ENCODE data around the gene TMEM72. TPM values are rescaled to one million over a fixed set of nuclear protein-coding genes. Genes with fewer than 3 reads are reported as not detected.

TMEM72 gene
- total RNA-seq, 2 donors from 2014 or later: not detected

DNA sequence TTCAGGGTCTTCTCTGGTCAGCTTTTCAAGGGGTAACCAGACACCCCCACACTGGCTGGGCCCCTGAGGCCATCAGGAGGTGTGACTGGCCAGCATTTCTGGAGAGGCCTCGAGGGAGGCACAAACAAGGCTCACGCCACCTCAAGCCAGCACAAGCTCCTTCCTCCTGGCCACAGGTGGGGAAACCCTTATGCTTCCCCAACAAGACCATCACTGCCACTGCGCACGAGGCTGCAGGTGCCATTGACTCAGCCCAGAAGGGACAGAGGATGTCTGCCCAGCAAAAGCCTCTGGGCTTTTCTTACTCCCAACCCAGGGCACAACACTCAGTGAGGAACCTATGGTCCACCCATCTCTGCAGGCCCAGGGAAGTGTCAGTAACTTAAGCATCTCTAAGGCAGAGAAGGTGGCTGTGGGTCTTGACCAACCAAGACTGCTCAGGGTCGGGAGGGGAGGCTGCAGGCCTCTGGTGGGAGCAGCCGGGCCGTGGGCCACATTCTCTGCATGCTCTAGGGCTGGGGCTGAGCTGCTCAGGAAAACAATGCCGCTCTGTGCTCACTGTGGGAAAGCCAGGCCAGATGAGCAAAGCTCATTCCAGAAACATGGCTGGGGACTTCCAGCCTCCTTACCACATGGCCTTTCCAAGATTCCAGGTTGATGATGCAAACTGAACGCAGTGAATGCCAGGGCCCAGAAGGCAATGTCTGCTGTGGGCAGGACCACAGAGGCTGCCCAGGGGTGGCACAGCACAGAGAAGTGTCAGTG lies 24.2 kb downstream of the TMEM72 start:
- no peak for DNase-seq
- no peaks in the 10 kb centered on the region for H3K9me3 ChIP-seq (ENCODE audit: control insufficient read depth, low read length, poor library complexity, severe bottlenecking)
- H3K4me3 Mint-ChIP-seq: no peak overlapping the region
- no peak for ATAC-seq
- no peaks in the 10 kb centered on the region for H3K36me3 Mint-ChIP-seq (ENCODE audit: low read depth)
- H3K27me3 Mint-ChIP-seq: peaks cover 8% of the 10 kb centered on the region
- peaks cover 7% of the 10 kb centered on the region for H3K4me1 Mint-ChIP-seq
- H3K27ac Mint-ChIP-seq: no peak overlapping the region

DNA sequence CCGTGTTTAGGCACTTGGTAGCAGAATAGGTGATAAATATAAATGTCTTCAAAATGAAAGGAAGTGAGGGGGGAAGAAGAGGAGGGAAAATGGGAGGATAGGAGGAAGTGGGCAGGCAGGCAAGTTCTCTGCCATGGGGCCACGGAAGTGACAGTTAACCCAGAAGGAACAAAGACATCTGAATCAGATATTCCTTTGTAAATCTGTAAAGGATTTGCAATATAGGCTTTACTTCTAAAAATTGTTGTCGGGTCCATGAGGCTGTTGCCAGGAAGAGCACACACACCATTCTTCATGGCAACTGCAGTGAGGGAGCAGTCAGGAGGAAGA lies 24.8 kb downstream of the TMEM72 start:
- DNase-seq: no peak
- no peak for ATAC-seq
- H3K9me3 ChIP-seq (ENCODE audit: control insufficient read depth, low read length, poor library complexity, severe bottlenecking): no peaks in the 10 kb centered on the region
- H3K27ac Mint-ChIP-seq: no peak overlapping the region
- H3K36me3 Mint-ChIP-seq (ENCODE audit: low read depth): no peaks in the 10 kb centered on the region
- peaks cover 7% of the 10 kb centered on the region for H3K4me1 Mint-ChIP-seq
- peaks cover 5% of the 10 kb centered on the region for H3K27me3 Mint-ChIP-seq
- H3K4me3 Mint-ChIP-seq: no peak overlapping the region

DNA sequence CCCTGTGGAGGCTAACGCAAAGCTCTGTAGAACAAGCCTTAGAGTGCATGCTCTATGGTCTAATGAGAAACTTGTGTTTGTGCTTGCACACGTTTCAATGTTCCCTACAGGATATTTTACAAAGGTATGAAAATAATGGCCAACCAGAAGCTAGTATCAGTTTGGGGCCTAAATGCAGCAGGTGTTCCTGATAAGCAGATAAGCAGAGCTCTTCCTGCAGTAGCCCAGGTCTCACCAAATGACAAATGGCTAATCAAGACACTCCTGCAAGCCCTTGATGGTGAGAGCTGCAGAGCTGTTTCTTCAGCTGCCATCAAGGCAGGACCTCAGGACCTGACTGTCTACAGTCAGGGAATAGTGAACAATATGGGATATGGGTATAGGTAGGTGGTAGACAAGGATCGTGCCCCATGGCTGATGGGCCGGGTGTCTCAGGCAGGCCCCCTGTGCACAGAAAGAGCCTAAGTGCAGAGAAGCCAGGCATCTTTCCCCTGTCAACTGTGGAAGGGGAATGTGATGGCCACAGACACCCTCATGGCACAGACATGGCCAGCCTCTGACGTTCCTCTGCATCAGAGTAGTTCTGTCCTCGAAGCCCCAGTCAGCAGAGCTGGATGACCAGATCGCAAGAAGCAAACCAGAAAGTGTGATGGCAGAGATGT lies 25.3 kb downstream of the TMEM72 start:
- DNase-seq: no peak
- no peak overlapping the region for H3K27ac Mint-ChIP-seq
- no peaks in the 10 kb centered on the region for H3K36me3 Mint-ChIP-seq (ENCODE audit: low read depth)

DNA sequence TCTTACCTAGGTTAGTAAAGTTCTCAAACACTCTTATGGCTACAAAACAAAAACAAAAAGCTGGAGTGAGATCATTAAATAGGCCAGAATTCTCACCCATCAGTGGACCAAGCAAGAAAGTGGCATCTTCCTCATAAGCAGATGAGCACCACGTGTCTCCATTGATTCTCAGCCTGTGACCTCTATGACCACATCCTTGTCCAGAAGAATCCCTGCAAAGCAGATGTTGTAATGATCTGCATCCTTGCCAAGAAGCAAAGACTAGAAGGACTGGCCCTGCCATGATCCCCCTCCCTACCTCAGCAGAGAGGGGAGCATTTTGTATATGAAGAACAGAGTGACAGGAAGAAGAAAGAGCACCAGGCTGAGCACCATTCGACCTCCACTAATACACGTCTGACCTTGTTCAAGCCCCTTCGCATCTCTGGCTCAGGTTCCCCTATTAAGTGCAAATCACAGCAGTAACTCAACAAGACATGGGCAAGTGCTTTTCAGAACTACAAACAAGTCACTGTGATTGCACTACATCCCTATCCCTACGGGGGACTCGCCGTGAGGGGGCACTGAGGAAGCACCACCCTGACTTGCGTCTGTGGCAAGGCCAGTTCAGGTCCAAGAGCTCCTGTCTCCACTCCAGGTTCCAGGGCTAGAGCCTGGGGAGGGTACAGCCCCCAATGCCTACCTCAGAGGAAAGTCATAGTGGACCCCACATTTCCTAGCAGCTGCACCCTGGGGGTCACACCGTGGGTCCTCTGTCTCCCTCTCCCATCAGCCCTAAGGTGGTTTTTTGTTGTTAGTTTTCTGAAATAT lies 26.3 kb downstream of the TMEM72 start:
- Mint-ChIP-seq H3K27me3 (no peaks in the 10 kb centered on the region), H3K36me3 (ENCODE audit: low read depth) (no peaks in the 10 kb centered on the region), H3K4me3 (no peak overlapping the region), H3K27ac (no peak overlapping the region), H3K4me1 (peaks cover 7% of the 10 kb centered on the region)
- ATAC-seq (no peak), DNase-seq (no peak)
- H3K9me3 ChIP-seq (ENCODE audit: control insufficient read depth, low read length, poor library complexity, severe bottlenecking): no peaks in the 10 kb centered on the region

More for the DNA sequence above, 25.3 kb downstream of the TMEM72 start:
- ATAC-seq: no peak
- H3K27me3 Mint-ChIP-seq: no peaks in the 10 kb centered on the region
- no peak overlapping the region for H3K4me3 Mint-ChIP-seq
- H3K9me3 ChIP-seq (ENCODE audit: control insufficient read depth, low read length, poor library complexity, severe bottlenecking): no peaks in the 10 kb centered on the region
- H3K4me1 Mint-ChIP-seq: peaks cover 7% of the 10 kb centered on the region

DNA sequence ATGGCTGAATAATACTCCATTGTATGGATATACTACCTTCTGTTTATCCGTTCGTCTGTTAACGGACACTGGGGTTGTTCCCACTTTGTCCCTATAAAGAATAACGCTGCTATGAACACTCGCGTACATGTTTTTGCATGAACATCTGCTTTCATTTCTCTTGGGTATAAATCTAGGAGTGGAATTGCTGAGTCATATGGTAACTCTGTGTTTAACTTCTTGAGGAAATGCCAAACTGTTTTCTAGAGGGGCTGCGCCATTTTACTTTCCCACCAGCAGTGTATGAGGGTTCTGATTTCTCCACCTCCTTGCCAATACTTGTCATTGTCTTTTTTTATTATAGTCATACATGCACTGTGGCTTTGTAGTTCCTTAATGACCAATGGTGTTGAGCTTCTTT lies 27.8 kb downstream of the TMEM72 start:
- Mint-ChIP-seq H3K4me3 (no peak overlapping the region), H3K36me3 (ENCODE audit: low read depth) (no peaks in the 10 kb centered on the region), H3K27ac (no peak overlapping the region), H3K4me1 (peaks cover 7% of the 10 kb centered on the region), H3K27me3 (no peaks in the 10 kb centered on the region)
- DNase-seq: no peak
- ATAC-seq: no peak
- no peaks in the 10 kb centered on the region for H3K9me3 ChIP-seq (ENCODE audit: control insufficient read depth, low read length, poor library complexity, severe bottlenecking)

DNA sequence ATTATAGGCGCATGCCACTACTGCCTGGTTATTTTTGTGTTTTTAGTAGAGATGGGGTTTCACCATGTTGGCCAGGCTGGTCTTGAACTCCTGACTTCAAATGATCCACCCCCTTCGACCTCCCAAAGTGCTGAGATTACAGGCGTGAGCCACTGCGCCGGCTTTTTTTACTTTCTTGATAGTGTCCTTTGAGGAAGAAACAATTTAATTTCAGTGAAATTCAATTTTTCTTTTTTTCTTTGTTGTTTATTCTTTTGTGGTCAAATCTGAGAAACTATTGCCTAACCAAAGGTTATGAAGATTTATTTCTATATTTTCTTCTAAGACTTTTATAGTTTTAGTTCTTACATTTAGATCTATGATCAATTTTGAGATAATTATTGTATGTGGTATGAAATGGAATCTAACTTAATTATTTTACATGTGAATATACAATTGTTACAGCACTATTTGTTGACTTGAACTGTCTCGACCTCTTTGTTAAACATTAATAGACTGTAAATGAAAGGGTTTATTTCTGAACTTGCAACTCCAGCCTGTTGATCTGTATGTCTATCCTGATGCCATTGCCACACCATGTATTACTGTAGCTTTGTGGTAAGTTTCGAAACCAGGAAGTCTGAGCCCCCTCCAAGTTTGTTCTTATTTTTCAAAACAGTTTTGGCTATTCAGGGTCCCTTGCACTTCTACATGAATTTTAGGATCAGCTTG lies 28.7 kb downstream of the TMEM72 start:
- H3K4me1 Mint-ChIP-seq: peaks cover 5% of the 10 kb centered on the region
- no peaks in the 10 kb centered on the region for H3K9me3 ChIP-seq (ENCODE audit: control insufficient read depth, low read length, poor library complexity, severe bottlenecking)
- no peak overlapping the region for H3K27ac Mint-ChIP-seq
- no peak overlapping the region for H3K4me3 Mint-ChIP-seq
- DNase-seq (no peak), ATAC-seq (no peak)
- peaks cover 4% of the 10 kb centered on the region for H3K36me3 Mint-ChIP-seq (ENCODE audit: low read depth)
- no peaks in the 10 kb centered on the region for H3K27me3 Mint-ChIP-seq

DNA sequence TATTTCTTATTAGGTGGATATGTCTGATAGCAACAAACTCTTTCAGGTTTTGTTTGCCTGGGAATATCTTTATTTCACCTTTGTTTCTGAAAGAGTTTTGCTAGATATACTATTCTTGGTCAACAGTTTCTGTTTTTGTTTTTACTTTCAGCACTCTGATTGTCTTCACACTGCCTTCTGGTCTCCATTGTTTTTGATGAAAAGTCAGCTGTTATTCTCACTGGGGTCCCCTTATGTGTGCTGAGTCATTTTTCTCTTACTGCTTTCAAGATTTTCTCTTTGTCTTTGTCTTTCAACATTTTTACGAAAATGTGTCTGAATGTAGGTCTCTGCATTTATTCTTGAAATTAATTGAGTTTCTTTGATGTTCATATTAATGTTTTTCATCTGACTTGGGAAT lies 33.2 kb downstream of the TMEM72 start:
- H3K4me3 Mint-ChIP-seq: no peak overlapping the region
- no peaks in the 10 kb centered on the region for H3K27me3 Mint-ChIP-seq
- H3K9me3 ChIP-seq (ENCODE audit: control insufficient read depth, low read length, poor library complexity, severe bottlenecking): peaks cover 7% of the 10 kb centered on the region
- H3K36me3 Mint-ChIP-seq (ENCODE audit: low read depth): peaks cover 4% of the 10 kb centered on the region
- no peak overlapping the region for H3K27ac Mint-ChIP-seq
- ATAC-seq (no peak), DNase-seq (no peak)
- no peaks in the 10 kb centered on the region for H3K4me1 Mint-ChIP-seq

DNA sequence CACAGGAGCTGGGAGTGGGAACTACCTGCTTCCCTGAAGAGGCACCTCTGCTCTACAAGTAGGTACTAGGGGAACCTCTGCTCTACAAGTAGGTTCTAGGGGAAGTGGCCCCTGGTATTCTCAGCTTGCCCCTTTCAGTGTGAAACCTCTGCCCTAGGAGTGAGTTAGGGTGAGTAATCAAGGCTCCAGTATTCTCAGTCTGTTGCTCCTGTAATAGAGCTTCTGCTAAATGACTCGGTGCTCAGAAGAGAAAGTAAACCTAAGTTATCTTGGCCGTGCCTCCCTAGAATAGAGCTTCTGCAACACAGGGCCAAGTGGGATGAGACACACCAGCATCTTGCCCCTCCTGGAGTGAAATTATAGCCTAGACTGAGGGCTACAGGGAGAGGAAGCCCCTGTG lies 35.1 kb downstream of the TMEM72 start:
- DNase-seq (no peak), ATAC-seq (no peak)
- H3K9me3 ChIP-seq (ENCODE audit: control insufficient read depth, low read length, poor library complexity, severe bottlenecking): peaks cover 7% of the 10 kb centered on the region
- peaks cover 2% of the 10 kb centered on the region for H3K4me1 Mint-ChIP-seq
- H3K4me3 Mint-ChIP-seq: no peak overlapping the region
- H3K27me3 Mint-ChIP-seq: no peaks in the 10 kb centered on the region
- H3K36me3 Mint-ChIP-seq (ENCODE audit: low read depth): peaks cover 4% of the 10 kb centered on the region
- no peak overlapping the region for H3K27ac Mint-ChIP-seq

DNA sequence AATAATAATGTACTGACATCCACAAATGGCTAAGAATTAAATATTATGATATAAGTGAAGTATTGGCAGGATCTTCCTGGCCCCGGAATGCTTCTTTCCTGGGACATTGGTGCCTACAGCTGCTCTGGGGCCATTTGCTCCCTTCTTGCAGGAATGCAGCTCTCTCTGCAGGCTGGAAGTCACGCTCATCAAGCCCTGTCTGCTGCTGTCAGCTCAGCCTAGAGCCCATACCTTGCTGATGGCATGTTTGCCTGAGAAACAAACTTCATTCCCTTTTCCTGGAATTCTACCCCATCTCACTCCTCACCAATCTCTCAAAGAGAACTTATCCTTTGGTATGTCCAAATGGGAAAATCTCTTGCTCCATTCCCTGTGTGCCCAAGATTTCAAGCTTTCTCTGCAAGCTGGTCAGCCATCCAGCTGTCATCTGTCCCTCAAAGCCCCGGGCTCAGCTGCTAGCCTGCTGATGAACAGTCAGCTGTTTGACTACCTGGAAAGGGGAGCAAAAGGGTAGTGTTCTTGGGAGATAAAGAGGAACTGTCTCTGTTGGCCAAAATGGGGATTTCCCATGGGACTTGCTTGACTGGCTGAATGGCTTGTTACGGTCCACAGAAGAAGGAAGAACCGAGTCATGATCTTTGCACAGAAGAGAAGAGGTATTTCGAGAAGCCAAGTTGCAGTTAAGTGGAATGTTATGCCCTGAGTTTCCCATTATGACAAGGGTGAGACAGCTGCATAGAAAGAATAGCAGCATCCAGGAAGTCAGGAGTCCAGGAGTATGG lies 36.4 kb downstream of the TMEM72 start:
- peaks cover 2% of the 10 kb centered on the region for H3K4me1 Mint-ChIP-seq
- peaks cover 4% of the 10 kb centered on the region for H3K36me3 Mint-ChIP-seq (ENCODE audit: low read depth)
- no peak for DNase-seq

DNA sequence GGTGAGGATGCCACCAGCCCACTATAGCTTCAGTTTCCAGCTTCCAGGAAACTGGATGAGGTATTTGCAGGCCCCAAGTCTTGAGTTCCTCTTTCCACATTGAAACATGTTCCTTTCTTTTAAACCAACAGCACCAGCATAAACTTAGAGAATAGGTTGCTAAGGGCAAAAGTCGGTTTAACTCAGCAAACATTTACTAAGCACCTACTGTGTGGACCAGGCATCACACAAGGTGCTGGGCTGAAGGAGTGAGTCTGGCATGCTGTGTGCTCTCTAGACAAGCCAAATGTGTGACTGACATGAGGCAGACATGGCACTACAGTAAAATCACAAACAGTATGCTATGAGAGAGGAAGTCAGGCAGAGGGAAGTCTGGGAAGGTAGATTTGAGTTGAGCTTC lies 37.5 kb downstream of the TMEM72 start:
- DNase-seq (no peak), ATAC-seq (no peak)
- Mint-ChIP-seq H3K36me3 (ENCODE audit: low read depth) (peaks cover 4% of the 10 kb centered on the region), H3K4me1 (peaks cover 2% of the 10 kb centered on the region), H3K27ac (no peak overlapping the region), H3K27me3 (no peaks in the 10 kb centered on the region), H3K4me3 (no peak overlapping the region)
- peaks cover 7% of the 10 kb centered on the region for H3K9me3 ChIP-seq (ENCODE audit: control insufficient read depth, low read length, poor library complexity, severe bottlenecking)

More for the DNA sequence above, 36.4 kb downstream of the TMEM72 start:
- peak; percentile 27 for ATAC-seq
- H3K27ac Mint-ChIP-seq: no peak overlapping the region
- H3K9me3 ChIP-seq (ENCODE audit: control insufficient read depth, low read length, poor library complexity, severe bottlenecking): peaks cover 7% of the 10 kb centered on the region
- H3K27me3 Mint-ChIP-seq: no peaks in the 10 kb centered on the region
- H3K4me3 Mint-ChIP-seq: no peak overlapping the region

DNA sequence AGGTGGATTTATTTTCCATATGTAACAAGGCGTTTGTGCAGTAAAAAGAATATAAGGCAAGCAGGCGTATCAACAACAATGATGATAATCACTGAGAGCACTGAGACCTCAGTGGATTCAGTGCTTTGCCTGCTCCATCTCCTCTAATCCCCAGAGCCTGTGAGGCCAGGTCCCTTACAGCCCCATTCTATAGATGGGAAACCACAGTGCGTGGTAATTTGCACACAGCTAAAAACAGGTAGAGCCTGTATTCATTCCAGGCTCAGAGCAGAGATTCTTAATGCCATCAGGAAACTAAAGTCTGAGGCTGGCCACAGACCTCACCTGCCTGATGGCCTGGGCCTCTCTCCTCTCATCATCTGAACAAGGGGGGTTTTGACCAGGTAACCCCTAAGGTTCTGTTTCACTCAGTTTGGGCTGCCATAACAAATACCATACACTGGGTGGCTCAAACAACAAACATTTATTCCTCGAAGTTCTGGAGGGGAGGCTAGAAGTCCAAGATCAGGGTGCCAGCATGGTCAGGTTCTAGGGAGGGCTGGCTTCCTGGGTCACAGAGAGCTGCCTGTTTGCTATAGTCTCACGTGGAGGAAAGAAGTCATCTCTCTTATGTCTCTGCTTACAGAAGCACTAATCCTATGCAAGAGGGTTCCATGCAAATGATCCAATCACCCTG lies 38.1 kb downstream of the TMEM72 start:
- DNase-seq (no peak), ATAC-seq (no peak)
- Mint-ChIP-seq H3K27ac (peak overlapping the region; percentile 39), H3K4me3 (no peak overlapping the region), H3K27me3 (no peaks in the 10 kb centered on the region), H3K36me3 (ENCODE audit: low read depth) (peaks cover 2% of the 10 kb centered on the region), H3K4me1 (peaks cover 2% of the 10 kb centered on the region)
- peaks cover 7% of the 10 kb centered on the region for H3K9me3 ChIP-seq (ENCODE audit: control insufficient read depth, low read length, poor library complexity, severe bottlenecking)

DNA sequence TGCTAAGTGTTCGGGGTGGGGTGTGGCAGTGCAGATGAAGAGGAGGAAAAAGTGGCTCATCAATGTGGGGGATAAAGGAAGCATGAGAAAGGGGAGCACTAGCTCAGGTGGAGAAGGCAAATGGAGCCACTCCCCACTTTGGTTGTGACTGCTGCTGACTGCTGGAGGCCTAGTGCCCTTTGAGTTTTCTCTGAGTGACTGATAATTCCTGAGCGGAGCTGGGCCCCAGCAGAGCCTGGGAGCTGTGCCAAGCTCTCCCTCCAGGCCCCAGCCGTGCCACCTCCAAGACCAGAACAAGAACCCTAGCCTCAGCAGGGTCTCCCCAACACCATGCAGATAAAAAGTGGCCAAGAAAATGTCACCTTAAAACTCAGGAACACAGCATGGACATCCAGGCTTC lies 38.8 kb downstream of the TMEM72 start:
- Mint-ChIP-seq H3K27me3 (no peaks in the 10 kb centered on the region), H3K4me3 (no peak overlapping the region), H3K4me1 (peaks cover 6% of the 10 kb centered on the region), H3K27ac (peak overlapping the region; percentile 39), H3K36me3 (ENCODE audit: low read depth) (peaks cover 3% of the 10 kb centered on the region)
- no peak for DNase-seq
- no peak for ATAC-seq
- H3K9me3 ChIP-seq (ENCODE audit: control insufficient read depth, low read length, poor library complexity, severe bottlenecking): peaks cover 7% of the 10 kb centered on the region

Data from T-helper 17 cell (primary cell).